H1 (cell line): ENCODE data around the gene SEL1L2. TPM values are rescaled to one million over a fixed set of nuclear protein-coding genes. Genes with fewer than 3 reads are reported as not detected.

ENCODE experiments used
- CTCF ChIA-PET: fragments of 300-600 bp; sonication (Branson Sonifier 250); formaldehyde crosslinking; loops from one replicate; lab custom pipeline; 2021; ENCODE audit not compliant: partially characterized antibody; lab: Charles Lee
- POLR2A ChIA-PET: fragments of 300-600 bp; sonication (Branson Sonifier 250); formaldehyde crosslinking; loops from one replicate; lab custom pipeline; 2021; ENCODE audit warnings: inconsistent platforms; ENCODE audit not compliant: partially characterized antibody; lab: Charles Lee
- DNase-seq, 2 experiments: peaks; one replicate each; pipeline versions ENCODE4 v3.0.0 to v3.0.0-alpha.2; 2010 to 2022; ENCODE audit warnings: low spot score in 2 of 2, low read depth in 1 of 2, mixed read lengths in 1 of 2
- FAIRE-seq: peaks from 2 replicates; lab custom pipeline; 2011; peaks lifted over from hg19 to GRCh38; lab: Jason Lieb, UNC
- H2AFZ ChIP-seq: 2 replicates; pipeline ENCODE4 v1.8.1; 2012; ENCODE audit warnings: low read length, inconsistent platforms
- H2AK5ac ChIP-seq: 2 replicates; pipeline ENCODE4 v1.6.1; 2013; ENCODE audit warnings: low read depth, low read length
- H2BK120ac ChIP-seq: replicated peaks from 2 replicates; pipeline ENCODE3; 2013; ENCODE audit warnings: low read depth, low read length, inconsistent platforms
- H2BK12ac ChIP-seq: 2 replicates; pipeline ENCODE4 v1.6.1; 2013; ENCODE audit warnings: low read depth, low read length
- H2BK15ac ChIP-seq: 2 replicates; pipeline ENCODE4 v1.6.1; 2013; ENCODE audit warnings: low read length
- H2BK20ac ChIP-seq: 2 replicates; pipeline ENCODE4 v1.6.1; 2013; ENCODE audit warnings: low read length
- H2BK5ac ChIP-seq: 2 replicates; pipeline ENCODE4 v1.6.1; 2013; ENCODE audit warnings: low read depth, low read length
- H3K14ac ChIP-seq: 2 replicates; pipeline ENCODE4 v1.6.1; 2013; ENCODE audit warnings: inconsistent platforms; ENCODE audit not compliant: insufficient read length
- H3K18ac ChIP-seq: 2 replicates; pipeline ENCODE4 v1.6.1; 2013; ENCODE audit warnings: low read length; ENCODE audit errors: extremely low read depth
- H3K23ac ChIP-seq: 2 replicates; pipeline ENCODE4 v1.6.1; 2013; ENCODE audit warnings: inconsistent platforms; ENCODE audit not compliant: insufficient read length
- H3K23me2 ChIP-seq: 2 replicates; pipeline ENCODE4 v1.6.1; 2013; ENCODE audit warnings: low read depth, low read length
- H3K27ac ChIP-seq: 2 replicates; pipeline ENCODE4 v1.6.1; 2011; ENCODE audit warnings: low read depth, low read length, inconsistent platforms
- H3K27me3 ChIP-seq, 4 experiments: replicated peaks in 1 of 4; 1 replicate in 1 of 4; 2 replicates in 3 of 4; pipeline versions ENCODE4 v1.6.1 to v1.8.1; 2011 to 2013; ENCODE audit warnings: low read length in 3 of 4, mild to moderate bottlenecking in 3 of 4, inconsistent platforms in 2 of 4, mixed read lengths in 2 of 4, moderate library complexity in 1 of 4; ENCODE audit not compliant: control insufficient read depth in 3 of 4, insufficient read depth in 3 of 4; ENCODE audit errors: extremely low read depth in 1 of 4
- H3K36me3 ChIP-seq, 4 experiments: 2 replicates each; pipeline versions ENCODE4 v1.6.1 to v1.8.1; 2011 to 2013; ENCODE audit warnings: mild to moderate bottlenecking in 4 of 4, low read length in 3 of 4, moderate library complexity in 2 of 4, control low read depth in 1 of 4, inconsistent platforms in 1 of 4; ENCODE audit not compliant: insufficient read depth in 4 of 4, control insufficient read depth in 2 of 4
- H3K4ac ChIP-seq: replicated peaks from 2 replicates; pipeline ENCODE3; 2013; ENCODE audit warnings: low read length, low read depth, mixed read lengths, inconsistent platforms; ENCODE audit not compliant: insufficient read length
- H3K4me1 ChIP-seq, 4 experiments: replicated peaks in 1 of 4; 1 replicate in 1 of 4; 2 replicates in 3 of 4; pipeline versions ENCODE4 v1.6.1 to v1.8.1; 2011 to 2013; ENCODE audit warnings: low read length in 3 of 4, inconsistent platforms in 2 of 4, mixed read lengths in 1 of 4; ENCODE audit not compliant: insufficient read depth in 4 of 4, control insufficient read depth in 3 of 4
- H3K4me2 ChIP-seq, 2 experiments: 2 replicates each; pipeline versions ENCODE4 v1.6.1 to v1.8.1; 2011 to 2013; ENCODE audit warnings: low read depth in 2 of 2, low read length in 2 of 2, control low read depth in 1 of 2, inconsistent platforms in 1 of 2, mild to moderate bottlenecking in 1 of 2; ENCODE audit not compliant: insufficient read depth in 1 of 2
- H3K4me3 ChIP-seq, 4 experiments: fragments of 200-600, 300-600 bp in 1 of 4; sonication (generic), shearing (Covaris generic), sonication (Bioruptor Twin) in 1 of 4; 2 replicates each; pipeline versions ENCODE4 v1.5.1 to v1.8.1; 2011 to 2016; ENCODE audit warnings: low read length in 4 of 4, low read depth in 3 of 4, control low read depth in 2 of 4, inconsistent platforms in 2 of 4, mild to moderate bottlenecking in 2 of 4, mixed read lengths in 1 of 4, moderate library complexity in 1 of 4; ENCODE audit not compliant: insufficient read depth in 2 of 4; ENCODE audit errors: extremely low read depth in 1 of 4
- H3K56ac ChIP-seq: replicated peaks from 2 replicates; pipeline ENCODE3; 2013; ENCODE audit warnings: low read depth, mild to moderate bottlenecking, mixed read lengths, low read length, inconsistent platforms; ENCODE audit not compliant: insufficient read length
- H3K79me1 ChIP-seq: 2 replicates; pipeline ENCODE4 v1.6.1; 2013; ENCODE audit warnings: low read depth, low read length, control low read depth
- H3K79me2 ChIP-seq, 2 experiments: 2 replicates each; pipeline versions ENCODE4 v1.6.1 to v1.8.1; 2012 to 2013; ENCODE audit warnings: low read length in 2 of 2, mild to moderate bottlenecking in 2 of 2, inconsistent platforms in 1 of 2; ENCODE audit not compliant: insufficient read depth in 2 of 2, control insufficient read depth in 1 of 2
- H3K9ac ChIP-seq, 4 experiments: replicated peaks in 1 of 4; 1 replicate in 1 of 4; 2 replicates in 3 of 4; pipeline versions ENCODE4 v1.6.1 to v1.8.1; 2011 to 2013; ENCODE audit warnings: low read depth in 3 of 4, low read length in 3 of 4, control low read depth in 2 of 4, mild to moderate bottlenecking in 2 of 4, moderate library complexity in 2 of 4, inconsistent platforms in 1 of 4; ENCODE audit errors: extremely low read depth in 1 of 4
- H3K9me3 ChIP-seq, 2 experiments: 2 replicates each; pipeline versions ENCODE4 v1.6.1 to v1.8.1; 2012 to 2013; ENCODE audit warnings: mild to moderate bottlenecking in 2 of 2, moderate library complexity in 2 of 2, control low read depth in 1 of 2, inconsistent platforms in 1 of 2, low read depth in 1 of 2, low read length in 1 of 2, mixed read lengths in 1 of 2; ENCODE audit not compliant: insufficient read depth in 2 of 2
- H4K20me1 ChIP-seq, 2 experiments: replicated peaks in 1 of 2; 2 replicates each; pipeline versions ENCODE3 to v1.8.1; 2011 to 2013; ENCODE audit warnings: inconsistent platforms in 2 of 2, low read length in 2 of 2, mild to moderate bottlenecking in 1 of 2; ENCODE audit not compliant: insufficient read depth in 2 of 2, control insufficient read depth in 1 of 2
- H4K5ac ChIP-seq: 2 replicates; pipeline ENCODE4 v1.6.1; 2013; ENCODE audit warnings: low read length, low read depth, mixed read lengths, inconsistent platforms; ENCODE audit not compliant: insufficient read length
- H4K8ac ChIP-seq: 2 replicates; pipeline ENCODE4 v1.8.0; 2013; ENCODE audit warnings: mild to moderate bottlenecking, moderate library complexity, low read length, inconsistent platforms; ENCODE audit not compliant: insufficient read depth; ENCODE audit errors: extremely low read depth
- H4K91ac ChIP-seq: replicated peaks from 2 replicates; pipeline ENCODE3; 2013; ENCODE audit warnings: low read length, mixed read lengths, inconsistent platforms; ENCODE audit not compliant: insufficient read length
- BACH1 ChIP-seq: IDR thresholded peaks from 2 replicates; pipeline ENCODE4 v1.6.1; 2012; ENCODE audit warnings: low read length, improper control_type of control experiment
- CREB1 ChIP-seq: IDR thresholded peaks from 2 replicates; pipeline ENCODE4 v1.6.1; 2012; ENCODE audit warnings: inconsistent platforms
- FOSL1 ChIP-seq: IDR thresholded peaks from 2 replicates; pipeline ENCODE4 v1.6.1; 2011; ENCODE audit warnings: mild to moderate bottlenecking, low read depth, low read length, moderate library complexity; ENCODE audit not compliant: insufficient read depth
- GABPA ChIP-seq: IDR thresholded peaks from 2 replicates; pipeline ENCODE4 v1.6.1; 2011; ENCODE audit warnings: mild to moderate bottlenecking, low read length, moderate library complexity, borderline replicate concordance; ENCODE audit not compliant: insufficient read depth
- HDAC6 ChIP-seq: IDR thresholded peaks from one replicate; pipeline ENCODE4 v1.7.1; 2012; ENCODE audit warnings: low read depth, mild to moderate bottlenecking, inconsistent platforms, low read length, moderate library complexity
- JUN ChIP-seq: IDR thresholded peaks from 2 replicates; pipeline ENCODE4 v1.6.1; 2011; ENCODE audit warnings: low read depth, mild to moderate bottlenecking, improper control_type of control experiment, low read length
- KDM4A ChIP-seq: IDR thresholded peaks from one replicate; pipeline ENCODE4 v1.7.1; 2012; ENCODE audit warnings: low read depth, mild to moderate bottlenecking, moderate library complexity, low read length, inconsistent platforms; ENCODE audit not compliant: severe bottlenecking
- PHF8 ChIP-seq: fragments of 200-600 bp; sonication (generic); conservative IDR thresholded peaks from 2 replicates; pipeline ENCODE4 v1.7.1; 2012; ENCODE audit warnings: low read depth, mild to moderate bottlenecking, inconsistent platforms, low read length, moderate library complexity
- RFX5 ChIP-seq: IDR thresholded peaks from 2 replicates; pipeline ENCODE4 v1.6.1; 2011; ENCODE audit warnings: low read depth, low read length, improper control_type of control experiment, borderline replicate concordance
- RXRA ChIP-seq: IDR thresholded peaks from 2 replicates; pipeline ENCODE4 v1.6.1; 2011; ENCODE audit warnings: low read depth, mild to moderate bottlenecking, low read length, moderate library complexity; ENCODE audit not compliant: insufficient read depth
- SAP30 ChIP-seq: fragments of 300-600 bp; sonication (generic); IDR thresholded peaks from 2 replicates; pipeline ENCODE4 v1.7.1; 2012; ENCODE audit warnings: low read length, moderate library complexity, mild to moderate bottlenecking, inconsistent platforms; ENCODE audit not compliant: insufficient read depth, insufficient replicate concordance
- SIRT6 ChIP-seq: IDR thresholded peaks from one replicate; pipeline ENCODE4 v1.7.1; 2012; ENCODE audit warnings: low read length, inconsistent platforms
- SP1 ChIP-seq: IDR thresholded peaks from 2 replicates; pipeline ENCODE4 v1.6.1; 2011; ENCODE audit warnings: low read depth, low read length
- SRF ChIP-seq: IDR thresholded peaks from 2 replicates; pipeline ENCODE4 v1.6.1; 2011; ENCODE audit warnings: mild to moderate bottlenecking, low read depth, low read length, moderate library complexity
- TEAD4 ChIP-seq: IDR thresholded peaks from 2 replicates; pipeline ENCODE4 v1.6.1; 2012; ENCODE audit warnings: low read depth, low read length, inconsistent platforms, mixed read lengths
- WGBS, 2 experiments: shearing (Covaris generic) in 1 of 2; methylation state at CpG; one replicate each; pipeline versions ENCODE4 v1.1.6 to v1.1.7; 2013 to 2015; ENCODE audit warnings: low lambda C conversion rate in 2 of 2, mixed read lengths in 2 of 2, inconsistent platforms in 1 of 2, low coverage in 1 of 2, missing lambda C conversion rate in 1 of 2; ENCODE audit not compliant: insufficient replicate concordance in 2 of 2, insufficient coverage in 1 of 2, insufficient read length in 1 of 2; ENCODE audit errors: extremely low coverage in 1 of 2, missing lambda C conversion rate in 1 of 2; 5-methylcytosine and 5-hydroxymethylcytosine counted together
- polyA plus RNA-seq, 7 experiments: library from polyadenylated mRNA; depleted of rRNA in 3 of 7; stranded (reverse) in 5 of 7; unstranded in 2 of 7; fragments of >200 nt in 5 of 7; fragments of 200-250 nt in 2 of 7; gene quantifications; 1 replicate in 5 of 7; 2 replicates in 1 of 7; 4 replicates in 1 of 7; pipeline versions ENCODE4 v1.2.1 to v1.2.3, GENCODE V29; 2011 to 2013; ENCODE audit warnings: missing spikeins in 2 of 7, mixed read lengths in 2 of 7
- total RNA-seq: library from RNA; stranded (reverse); fragmentation: NEBNext Ultra II Directional; extraction: Animal tissue kit (Norgen Biotek cat#: 25700); gene quantifications from 2 replicates; pipeline ENCODE4 v1.2.1, GENCODE V29; 2021

SEL1L2 gene
- total and polyA plus RNA-seq, 2 of the 8 experiments (the other 6 are each of a cell fraction or from before 2014, with no cell fraction given): not detected

DNA sequence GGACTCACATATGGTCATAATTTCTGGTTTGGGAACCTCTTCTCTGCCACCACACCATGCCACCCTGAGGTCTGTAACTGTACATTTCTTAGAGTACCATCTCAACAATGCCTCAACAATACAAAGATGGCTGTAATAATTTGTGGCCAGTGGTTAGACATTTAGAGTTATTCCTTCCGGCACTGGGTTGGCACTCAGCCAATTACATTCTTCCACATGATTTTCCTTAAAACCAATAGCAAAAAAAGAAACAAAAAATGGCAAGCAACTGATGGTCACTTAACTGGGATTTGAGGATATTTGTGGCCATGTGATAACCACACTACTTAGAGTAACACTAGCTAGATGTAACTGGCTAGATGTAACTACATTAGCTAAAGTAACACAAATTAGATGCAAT is 79.9 kb downstream of the SEL1L2 start:
- no peaks in the 10 kb centered on the region for H3K79me2 ChIP-seq
- DNase-seq (no peak), FAIRE-seq (no peak)
- no peak overlapping the region for H2BK15ac ChIP-seq
- no peak overlapping the region for H4K8ac ChIP-seq
- no peak overlapping the region for H3K4me3 ChIP-seq
- H2BK120ac ChIP-seq: no peak overlapping the region
- no peaks in the 10 kb centered on the region for H3K27me3 ChIP-seq
- no peak overlapping the region for H4K91ac ChIP-seq
- no peak overlapping the region for H3K14ac ChIP-seq
- no peak overlapping the region for H2AFZ ChIP-seq
- no peak overlapping the region for H3K56ac ChIP-seq
- H3K4me1 ChIP-seq: no peaks in the 10 kb centered on the region
- H2BK12ac ChIP-seq: no peak overlapping the region
- H2AK5ac ChIP-seq: no peak overlapping the region
- no peak overlapping the region for H3K4ac ChIP-seq
- H3K36me3 ChIP-seq: no peaks in the 10 kb centered on the region
- no peak overlapping the region for H3K23ac ChIP-seq
- no peak overlapping the region for H3K4me2 ChIP-seq
- POLR2A ChIA-PET: interaction anchor here (1.1 kb wide), 1 partner anchor 90 kb away, joined by 3 read pairs; no protein-coding TSS in a partner anchor
- no peaks in the 10 kb centered on the region for H3K23me2 ChIP-seq
- no peak overlapping the region for H2BK5ac ChIP-seq
- 83% methylated on average over 1 of the region's 1 CpG; no CpG with 5 or more reads in 1 of the 2 experiments for WGBS, 2 experiments
- no peak overlapping the region for H4K5ac ChIP-seq
- H3K9ac ChIP-seq: no peak overlapping the region
- H3K18ac ChIP-seq: no peak overlapping the region
- no peaks in the 10 kb centered on the region for H3K79me1 ChIP-seq
- CTCF ChIA-PET: interaction anchor here (0.6 to 1.7 kb wide), 5 partner anchors 9 to 91 kb away, joined by 3 to 4 read pairs (median 3); no protein-coding TSS in a partner anchor
- no peaks in the 10 kb centered on the region for H3K9me3 ChIP-seq
- no peaks in the 10 kb centered on the region for H4K20me1 ChIP-seq
- H2BK20ac ChIP-seq: no peak overlapping the region
- H3K27ac ChIP-seq: no peak overlapping the region
- TF ChIP-seq TEAD4 (no peak), CREB1 (no peak), KDM4A (no peak), JUN (no peak), FOSL1 (no peak), RFX5 (no peak), HDAC6 (no peak), BACH1 (no peak), SRF (no peak), RXRA (no peak), SAP30 (no peak), SIRT6 (no peak), SP1 (no peak), GABPA (no peak), PHF8 (no peak)
